ENCODE results near the gene IZUMO1. TPM values are rescaled to one million over a fixed set of nuclear protein-coding genes. Genes with fewer than 3 reads are reported as not detected.

The IZUMO1 gene
- total and polyA plus RNA-seq, 2 of the 13 experiments (the other 11 are each of a cell fraction or from before 2014, with no cell fraction given): 0.07 to 0.22 TPM

- TF ChIP-seq E2F1 (CRISPR knock-in tag; IDR thresholded peaks at IDR 0.05): peak; percentile 98
- no peak for TF ChIP-seq ZNF383 (CRISPR knock-in tag; IDR thresholded peaks at IDR 0.05; ENCODE audit: borderline replicate concordance)
- peak; percentile 84 for TF ChIP-seq ATF1 (CRISPR knock-in tag; IDR thresholded peaks at IDR 0.05)
- no peak for TF ChIP-seq ARID2 (CRISPR knock-in tag; IDR thresholded peaks at IDR 0.05; ENCODE audit: borderline replicate concordance)
- peak; percentile 34; the same call in 1 of the 2 replicates for TF ChIP-seq GATAD2A (CRISPR knock-in tag; IDR thresholded peaks at IDR 0.05)
- TF ChIP-seq CBX2 (IDR thresholded peaks at IDR 0.05; ENCODE audit: low read depth, low read length): no peak
- no peak for TF ChIP-seq CBX2 (CRISPR knock-in tag; IDR thresholded peaks at IDR 0.05; ENCODE audit: low read depth)
- no peak for TF ChIP-seq ZNF766 (CRISPR knock-in tag; IDR thresholded peaks at IDR 0.05; ENCODE audit: borderline replicate concordance)
- TF ChIP-seq NFAT5 (CRISPR knock-in tag; IDR thresholded peaks at IDR 0.05): no peak
- TF ChIP-seq SP4 (CRISPR knock-in tag; IDR thresholded peaks at IDR 0.05): no peak
- TF ChIP-seq ZFP1 (CRISPR knock-in tag; IDR thresholded peaks at IDR 0.05): no peak
- no peak for TF ChIP-seq SMAD9 (CRISPR knock-in tag; IDR thresholded peaks at IDR 0.05)
- TF ChIP-seq RELA (CRISPR knock-in tag; IDR thresholded peaks at IDR 0.05): no peak
- peak; percentile 72 for TF ChIP-seq RFX1 (IDR thresholded peaks at IDR 0.05)
- TF ChIP-seq GMEB1 (CRISPR knock-in tag; IDR thresholded peaks at IDR 0.05; ENCODE audit: borderline replicate concordance): peak; percentile 89
- TF ChIP-seq PHF8 (CRISPR knock-in tag; IDR thresholded peaks at IDR 0.05): peak; percentile 67
- TF ChIP-seq ZSCAN22 (CRISPR knock-in tag; IDR thresholded peaks at IDR 0.05): no peak
- no peak for TF ChIP-seq ZNF326 (CRISPR knock-in tag; IDR thresholded peaks at IDR 0.05; ENCODE audit: borderline replicate concordance)
- TF ChIP-seq ZBTB20 (CRISPR knock-in tag; IDR thresholded peaks at IDR 0.05; ENCODE audit: borderline replicate concordance, low read depth): no peak
- TF ChIP-seq NCOA5 (CRISPR knock-in tag; IDR thresholded peaks at IDR 0.05): no peak
- 0 out of 2 replicates have a peak, but pooled peaks have one; percentile 9 for TF ChIP-seq BCL6 (CRISPR knock-in tag; IDR thresholded peaks at IDR 0.05)
- peak; percentile 98 for TF ChIP-seq THAP11 (CRISPR knock-in tag; IDR thresholded peaks at IDR 0.05)
- peak; percentile 61; the same call in 1 of the 2 replicates for TF ChIP-seq NCOA1 (CRISPR knock-in tag; IDR thresholded peaks at IDR 0.05)
- no peak for TF ChIP-seq ZNF740 (CRISPR knock-in tag; IDR thresholded peaks at IDR 0.05)
- TF ChIP-seq ZNF577 (CRISPR knock-in tag; IDR thresholded peaks at IDR 0.05; ENCODE audit: borderline replicate concordance, low read depth): no peak
Measured at GRCh38 chr19:48720613-48721296, 26.0 kb downstream of the IZUMO1 start (continued).

Measured in HepG2 (cell line).